NCI-H2171 treated with DMSO at 0.1 percent for 48 hours (cell line): ENCODE data around the gene C14orf132.

Experiments
- DNase-seq: peaks from one replicate; lab custom pipeline; 2025; lab: John Stamatoyannopoulos, UW

The C14orf132 gene

DNA sequence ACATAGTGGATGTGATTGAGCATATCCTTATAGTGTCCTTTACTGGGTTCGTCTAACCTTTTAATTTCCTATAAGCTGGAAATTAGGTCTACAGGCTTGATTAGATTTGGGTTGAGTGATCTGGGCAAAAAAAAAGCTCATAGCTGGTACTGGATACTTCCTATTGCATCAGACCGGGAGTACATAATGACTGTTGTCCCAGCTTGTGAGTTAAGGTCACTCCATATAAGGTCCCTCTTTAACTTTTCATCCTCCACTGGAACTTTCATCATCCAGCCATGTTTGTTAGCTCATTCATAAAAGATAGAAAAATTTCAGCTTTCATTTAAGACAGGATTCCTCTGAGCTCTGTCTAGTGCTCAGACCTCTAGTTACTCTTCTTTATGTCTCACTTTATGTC is 80.8 kb downstream of the C14orf132 start:
- DNase-seq: no peak

DNA sequence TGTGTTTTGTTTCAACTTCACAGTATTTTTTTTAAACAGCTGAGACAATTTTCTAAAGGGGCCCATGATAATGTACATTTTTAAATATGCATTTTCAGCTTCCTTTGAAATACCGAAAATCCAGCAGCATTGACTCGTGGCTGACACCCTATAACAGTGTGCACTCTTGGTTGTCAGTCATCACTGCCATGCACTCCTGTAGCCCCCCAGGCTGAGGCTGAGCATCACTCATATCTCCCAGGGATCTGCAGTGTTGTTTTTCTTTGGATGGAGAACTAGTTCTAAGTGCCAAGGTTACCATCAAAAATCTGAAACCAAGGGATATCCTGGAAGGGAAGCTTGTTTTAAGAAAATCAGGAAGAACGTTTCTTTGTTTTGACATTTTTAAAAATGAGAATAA is 81.2 kb downstream of the C14orf132 start:
- DNase-seq: no peak

GRCh38 chr14:96120941-96121340 is 81.8 kb downstream of the C14orf132 start:
- no peak for DNase-seq

- DNase-seq: no peak
Observed at GRCh38 chr14:96121660-96122395, 82.7 kb downstream of the C14orf132 start.

DNA sequence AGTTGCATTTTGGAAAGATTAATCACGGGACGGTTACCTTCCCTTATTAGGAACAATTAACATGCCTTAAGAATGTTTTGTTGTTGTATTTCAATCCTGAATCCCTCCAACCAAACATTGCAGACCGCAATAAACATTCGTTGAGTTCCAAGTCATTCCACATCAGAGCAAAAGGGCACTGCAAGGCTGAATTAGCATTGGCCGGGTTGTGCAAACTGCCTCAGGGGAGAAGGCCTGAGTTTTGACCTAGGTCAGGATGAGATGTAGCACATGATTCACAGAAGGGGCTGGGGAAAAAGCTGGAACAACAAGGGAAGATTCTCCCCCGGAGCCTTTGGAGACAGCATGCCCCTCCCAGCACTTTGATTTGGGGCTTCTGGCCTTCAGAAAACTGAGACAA is 83.3 kb downstream of the C14orf132 start:
- no peak for DNase-seq

- no peak for DNase-seq
Observed at GRCh38 chr14:96125536-96125935, 86.4 kb downstream of the C14orf132 start.

- no peak for DNase-seq
Observed at GRCh38 chr14:96126339-96126782, 87.2 kb downstream of the C14orf132 start.

DNA sequence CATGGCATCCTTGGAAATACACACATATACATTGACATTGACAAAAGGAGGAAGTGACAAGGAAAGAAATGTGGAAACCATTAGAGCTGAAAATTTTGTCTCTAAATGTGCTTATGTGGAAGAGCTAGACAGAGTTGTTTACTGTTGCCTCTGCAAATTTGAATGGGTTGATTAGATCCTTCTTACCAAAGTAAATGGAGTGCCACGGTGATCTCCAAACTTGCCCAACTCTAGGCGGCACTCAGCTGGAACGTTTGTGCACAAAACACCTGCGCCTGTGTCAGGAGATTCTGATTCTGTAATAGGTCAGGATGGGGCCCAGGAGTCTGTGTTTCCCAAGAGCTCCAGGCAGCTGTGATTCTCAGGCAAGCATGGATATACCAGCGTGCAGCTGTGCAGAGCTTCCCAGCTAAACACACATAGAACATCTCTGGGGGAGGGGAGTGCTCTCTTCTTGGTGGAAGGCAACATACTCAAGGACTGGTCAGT is 87.7 kb downstream of the C14orf132 start:
- no peak for DNase-seq

DNA sequence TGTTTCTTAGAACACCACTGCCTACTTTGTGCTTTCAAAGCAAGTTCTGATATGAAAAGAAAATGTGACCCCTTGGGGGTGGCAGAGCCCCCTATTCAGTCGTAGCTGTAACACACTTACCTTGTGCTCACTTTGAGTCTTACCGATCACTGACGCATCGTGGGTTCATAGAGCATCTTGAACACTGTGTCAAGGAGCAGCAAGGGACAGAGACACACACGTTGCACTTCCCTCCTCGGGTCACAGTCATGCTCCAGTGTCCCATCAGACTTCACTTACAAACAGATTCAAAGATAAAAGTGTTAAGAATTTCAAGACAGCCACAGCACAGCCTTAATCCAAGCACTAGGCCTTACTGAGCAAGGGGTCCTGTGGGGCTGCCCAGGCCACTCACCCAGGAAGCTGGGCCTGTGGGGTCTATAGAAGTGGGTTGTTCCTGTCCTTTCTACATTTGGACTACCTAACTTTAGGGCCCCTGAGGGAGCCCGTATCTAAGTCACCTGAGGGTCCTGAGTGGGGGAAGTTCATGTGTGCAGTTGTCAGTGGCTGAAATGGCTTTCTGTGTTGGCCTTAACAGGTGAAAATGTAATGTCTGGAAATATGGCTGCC is 90.1 kb downstream of the C14orf132 start:
- DNase-seq: no peak

- DNase-seq: no peak
Observed at GRCh38 chr14:96130391-96130790, 91.2 kb downstream of the C14orf132 start.

DNA sequence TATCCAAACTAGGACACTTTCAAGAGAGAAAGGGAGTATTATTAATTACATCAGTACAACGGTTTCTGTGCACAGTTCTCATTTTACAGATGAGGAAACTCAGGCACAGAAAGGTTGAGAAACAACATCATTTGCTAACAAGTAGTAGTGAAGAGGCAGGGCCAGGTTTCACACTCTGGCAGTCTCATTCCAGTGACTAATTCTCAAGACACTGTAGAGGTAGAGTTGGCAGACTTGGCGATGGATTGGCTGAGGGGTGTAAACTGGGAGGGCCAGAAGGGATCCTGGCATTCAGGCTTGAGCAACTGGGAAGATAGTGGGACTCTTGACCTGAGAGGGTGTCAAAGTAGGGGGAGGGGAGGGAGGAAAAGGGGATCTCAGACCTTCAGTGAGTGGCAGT is 91.7 kb downstream of the C14orf132 start:
- no peak for DNase-seq

GRCh38 chr14:96131836-96132235 is 92.7 kb downstream of the C14orf132 start:
- no peak for DNase-seq

DNA sequence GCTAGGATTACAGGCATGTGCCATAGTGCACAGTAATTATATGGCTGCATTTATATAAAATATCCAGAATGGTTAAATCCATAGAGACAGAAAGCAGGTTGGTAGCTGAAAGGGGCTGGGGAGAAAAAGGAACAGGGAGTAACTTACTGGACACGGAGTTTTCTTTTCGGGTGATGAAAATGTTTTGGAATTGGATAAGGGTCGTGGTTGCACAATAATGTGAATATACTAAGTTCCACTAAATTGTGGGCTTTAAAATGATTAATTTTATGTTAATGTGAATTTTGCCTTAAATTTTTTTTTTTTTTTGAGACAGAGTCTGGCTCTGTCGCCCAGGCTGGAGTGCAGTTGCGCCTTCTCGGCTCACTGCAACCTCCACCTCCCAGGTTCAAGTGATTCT is 95.3 kb downstream of the C14orf132 start:
- DNase-seq: no peak

DNA sequence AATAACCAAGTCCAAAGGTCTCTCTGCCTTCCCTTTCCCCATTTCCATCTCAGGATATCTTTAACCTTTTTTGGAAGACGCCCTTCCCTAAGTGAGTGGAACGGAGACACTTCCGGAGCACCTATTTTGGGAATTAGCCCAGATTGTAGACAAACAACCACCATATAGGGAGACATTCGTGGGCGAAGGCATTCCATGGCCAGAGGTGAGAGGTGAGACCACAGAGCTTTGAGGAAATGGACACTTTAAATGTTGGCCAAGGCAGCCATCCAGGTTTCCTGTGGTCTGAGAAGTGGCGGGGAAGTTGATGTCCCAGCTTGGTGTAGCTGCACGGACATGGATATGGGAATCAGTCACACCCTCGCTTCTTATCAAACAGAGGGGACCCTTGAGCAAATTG is 96.1 kb downstream of the C14orf132 start:
- no peak for DNase-seq

DNA sequence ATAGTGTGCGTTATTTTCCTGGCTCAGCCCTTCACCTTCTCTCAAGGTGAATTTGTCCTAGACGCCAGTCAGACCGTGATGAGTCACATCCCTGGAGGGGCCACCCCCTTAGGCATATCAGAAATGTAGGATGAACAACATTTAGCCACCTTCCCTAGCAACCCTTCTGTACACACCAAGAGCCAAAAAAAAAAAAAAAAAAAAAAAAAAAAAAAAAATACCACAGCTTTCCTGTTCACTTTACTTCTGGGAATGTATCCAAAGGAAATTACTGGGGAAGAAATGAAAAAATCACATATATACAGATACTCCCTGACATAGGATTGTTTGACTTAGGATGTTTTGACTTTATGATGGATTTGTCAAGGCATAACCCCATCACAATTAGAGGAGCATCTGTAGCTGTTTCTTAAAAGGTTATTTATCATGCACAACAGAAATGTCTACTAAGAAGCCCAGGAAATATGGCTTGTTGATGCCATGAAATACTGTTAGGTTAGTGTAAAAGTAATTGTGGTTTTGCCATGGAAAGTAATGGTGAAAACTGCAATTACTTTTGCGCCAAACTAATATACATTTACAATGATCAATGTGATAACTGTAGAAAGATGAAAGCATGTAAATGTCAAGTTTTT is 97.3 kb downstream of the C14orf132 start:
- DNase-seq: peak; percentile 75

- DNase-seq: no peak
Observed at GRCh38 chr14:96138241-96138640, 99.1 kb downstream of the C14orf132 start.

GRCh38 chr14:96139169-96139568 is 100.0 kb downstream of the C14orf132 start:
- DNase-seq: no peak

GRCh38 chr14:96139879-96140278 is 100.7 kb downstream of the C14orf132 start:
- no peak for DNase-seq

DNA sequence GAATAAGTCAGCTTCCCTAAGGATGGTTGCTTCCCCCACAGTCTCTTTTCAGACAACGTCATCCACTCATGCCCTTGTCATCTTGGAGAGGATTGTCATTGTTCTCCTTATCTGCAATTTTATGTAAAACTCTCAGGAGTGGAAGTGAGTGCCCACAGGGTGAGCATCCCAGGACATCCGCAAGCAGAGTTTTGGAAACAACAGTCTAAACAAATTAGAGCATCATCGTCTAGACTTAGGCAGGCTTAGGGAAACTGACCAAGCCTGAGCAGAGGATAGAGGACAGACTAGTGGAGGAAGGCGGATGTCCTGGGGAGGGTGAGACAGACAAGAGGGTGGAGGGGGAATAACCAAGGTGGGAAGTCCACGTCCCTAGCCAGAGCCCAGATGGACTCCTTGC is 101.8 kb downstream of the C14orf132 start:
- DNase-seq: no peak
